ENCODE results near the gene SDK2. TPM values are rescaled to one million over a fixed set of nuclear protein-coding genes. Genes with fewer than 3 reads are reported as not detected.

SDK2 gene
- polyA plus RNA-seq, 1 of the 3 experiments (the other 2 are of a cell fraction) = 0.02 TPM

DNA sequence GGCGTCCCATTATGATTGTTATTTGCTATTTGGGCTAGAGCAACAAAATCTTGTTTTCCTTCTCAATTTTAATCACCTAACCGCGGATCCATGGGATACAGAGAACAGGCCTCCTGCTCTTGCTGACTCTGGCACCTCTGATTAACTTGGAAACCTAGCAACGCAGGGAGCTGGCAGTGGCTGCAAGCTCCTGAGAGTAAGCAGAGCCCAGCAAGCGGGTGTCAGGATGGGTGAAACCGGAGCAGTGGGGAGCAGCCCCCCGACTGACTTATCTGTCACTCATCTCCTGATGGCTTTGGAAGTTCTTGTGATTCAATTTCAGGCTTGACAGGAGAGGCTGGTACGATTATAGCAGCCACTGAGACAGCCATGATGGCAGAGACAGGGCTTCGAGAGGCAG, 286.9 kb downstream of the SDK2 start (continued):
- TF ChIP-seq, protein P1, sequence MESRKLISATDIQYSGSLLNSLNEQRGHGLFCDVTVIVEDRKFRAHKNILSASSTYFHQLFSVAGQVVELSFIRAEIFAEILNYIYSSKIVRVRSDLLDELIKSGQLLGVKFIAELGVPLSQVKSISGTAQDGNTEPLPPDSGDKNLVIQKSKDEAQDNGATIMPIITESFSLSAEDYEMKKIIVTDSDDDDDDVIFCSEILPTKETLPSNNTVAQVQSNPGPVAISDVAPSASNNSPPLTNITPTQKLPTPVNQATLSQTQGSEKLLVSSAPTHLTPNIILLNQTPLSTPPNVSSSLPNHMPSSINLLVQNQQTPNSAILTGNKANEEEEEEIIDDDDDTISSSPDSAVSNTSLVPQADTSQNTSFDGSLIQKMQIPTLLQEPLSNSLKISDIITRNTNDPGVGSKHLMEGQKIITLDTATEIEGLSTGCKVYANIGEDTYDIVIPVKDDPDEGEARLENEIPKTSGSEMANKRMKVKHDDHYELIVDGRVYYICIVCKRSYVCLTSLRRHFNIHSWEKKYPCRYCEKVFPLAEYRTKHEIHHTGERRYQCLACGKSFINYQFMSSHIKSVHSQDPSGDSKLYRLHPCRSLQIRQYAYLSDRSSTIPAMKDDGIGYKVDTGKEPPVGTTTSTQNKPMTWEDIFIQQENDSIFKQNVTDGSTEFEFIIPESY (IDR thresholded peaks at IDR 0.05; ENCODE audit: borderline replicate concordance, low read depth) = no peak
- TF ChIP-seq POLR2AphosphoS5 (IDR thresholded peaks at IDR 0.05; ENCODE audit: low read depth, low read length) (0 out of 2 replicates have a peak, but pooled peaks have one; percentile 15), EZH2phosphoT487 (IDR thresholded peaks at IDR 0.05; ENCODE audit: borderline replicate concordance, low read depth) (no peak), MXI1 (IDR thresholded peaks at IDR 0.05; ENCODE audit: low read depth, low read length) (peak; percentile 84), NRF1 (IDR thresholded peaks at IDR 0.05; ENCODE audit: low read depth, low read length) (no peak), TEAD4 (IDR thresholded peaks at IDR 0.05; ENCODE audit: borderline replicate concordance, insufficient read depth) (no peak), CHD2 (IDR thresholded peaks at IDR 0.05; ENCODE audit: low read length, partially characterized antibody) (peak; percentile 86), USF2 (IDR thresholded peaks at IDR 0.05; ENCODE audit: borderline replicate concordance, low read depth, low read length) (no peak), MEF2A (IDR thresholded peaks at IDR 0.05; ENCODE audit: borderline replicate concordance, low read depth) (no peak), FOSL2 (IDR thresholded peaks at IDR 0.05; ENCODE audit: borderline replicate concordance, low read depth) (no peak), REST (IDR thresholded peaks at IDR 0.05; ENCODE audit: low read depth, low read length) (no peak), NFIC (IDR thresholded peaks at IDR 0.05; ENCODE audit: borderline replicate concordance) (no peak), USF1 (IDR thresholded peaks at IDR 0.05; ENCODE audit: borderline replicate concordance, low read depth) (no peak), RXRA (IDR thresholded peaks at IDR 0.05; ENCODE audit: borderline replicate concordance, low read depth) (no peak), EP300 (IDR thresholded peaks at IDR 0.05; ENCODE audit: borderline replicate concordance in 1 of 2, low read depth in 1 of 2, low read length in 1 of 2) (peak in 1 of 2 experiments; percentile 93; a peak in 2 of 4 replicates), JUND (IDR thresholded peaks at IDR 0.05) (no peak), YY1 (IDR thresholded peaks at IDR 0.05; ENCODE audit: low read depth) (no peak), TCF12 (IDR thresholded peaks at IDR 0.05) (peak; percentile 55), RAD21 (IDR thresholded peaks at IDR 0.05; ENCODE audit: low read length) (peak; percentile 44), FOXJ3 (CRISPR knock-in tag; IDR thresholded peaks at IDR 0.05) (peak; percentile 94)
- TF ChIP-seq, protein P2, sequence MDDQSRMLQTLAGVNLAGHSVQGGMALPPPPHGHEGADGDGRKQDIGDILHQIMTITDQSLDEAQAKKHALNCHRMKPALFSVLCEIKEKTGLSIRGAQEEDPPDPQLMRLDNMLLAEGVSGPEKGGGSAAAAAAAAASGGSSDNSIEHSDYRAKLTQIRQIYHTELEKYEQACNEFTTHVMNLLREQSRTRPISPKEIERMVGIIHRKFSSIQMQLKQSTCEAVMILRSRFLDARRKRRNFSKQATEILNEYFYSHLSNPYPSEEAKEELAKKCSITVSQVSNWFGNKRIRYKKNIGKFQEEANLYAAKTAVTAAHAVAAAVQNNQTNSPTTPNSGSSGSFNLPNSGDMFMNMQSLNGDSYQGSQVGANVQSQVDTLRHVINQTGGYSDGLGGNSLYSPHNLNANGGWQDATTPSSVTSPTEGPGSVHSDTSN (IDR thresholded peaks at IDR 0.05) = peak; percentile 36; the same call in 1 of the 2 replicates
